Measurements from ENCODE around the gene MMP12.

DNA sequence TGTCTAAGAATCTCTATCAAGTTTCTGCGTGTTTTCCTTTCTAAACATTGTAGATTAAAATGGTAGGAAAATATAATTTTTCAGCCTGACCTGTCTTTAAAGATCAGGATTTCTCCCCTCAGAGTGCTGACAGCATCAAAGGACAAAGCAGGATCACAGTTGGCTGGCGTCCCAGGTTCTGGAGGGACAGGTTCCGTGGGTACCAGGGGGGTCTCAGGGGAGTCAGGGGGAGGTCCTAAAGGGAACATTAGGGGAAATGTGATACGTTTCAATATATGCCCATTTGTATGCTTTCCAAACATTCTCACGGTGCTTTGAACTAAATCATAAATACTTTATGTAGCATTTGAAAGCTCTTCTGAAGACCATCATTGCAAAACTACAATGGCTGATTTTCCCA is 34.8 kb downstream of the MMP12 start:
- TF ChIP-seq EZH2 (IDR thresholded peaks at IDR 0.05) (no peak), FOXP2 (optimal IDR thresholded peaks at IDR 0.05; ENCODE audit: control extremely low read depth, extremely low read length, insufficient read depth) (no peak)

Measured in SK-N-MC (cell line).